HUES48 (cell line): ENCODE measurements around the gene GRID1.

Experiments
- H3K27ac ChIP-seq: one replicate; pipeline ENCODE4 v1.7.0; 2013; ENCODE audit warnings: low read depth, low read length, inconsistent platforms
- H3K27me3 ChIP-seq: 2 replicates; pipeline ENCODE4 v1.6.1; 2013; ENCODE audit warnings: mild to moderate bottlenecking, low read length; ENCODE audit not compliant: control insufficient read depth, insufficient read depth
- H3K36me3 ChIP-seq: 2 replicates; pipeline ENCODE4 v1.6.1; 2013; ENCODE audit warnings: low read length; ENCODE audit not compliant: control insufficient read depth, insufficient read depth
- H3K4me1 ChIP-seq: 2 replicates; pipeline ENCODE4 v1.6.1; 2013; ENCODE audit warnings: mild to moderate bottlenecking, low read length; ENCODE audit not compliant: control insufficient read depth, insufficient read depth
- H3K4me3 ChIP-seq: 2 replicates; pipeline ENCODE4 v1.5.1; 2013; ENCODE audit warnings: mild to moderate bottlenecking, low read depth, low read length
- H3K9ac ChIP-seq: 2 replicates; pipeline ENCODE4 v1.6.1; 2013; ENCODE audit warnings: mild to moderate bottlenecking, low read depth, low read length, moderate library complexity
- H3K9me3 ChIP-seq: 2 replicates; pipeline ENCODE4 v1.6.1; 2013; ENCODE audit warnings: low read length; ENCODE audit not compliant: control insufficient read depth, insufficient read depth

Gene GRID1

GRCh38 chr10:86070278-86070677 is 296.3 kb downstream of the GRID1 start:
- H3K9ac ChIP-seq = no peak overlapping the region
- no peak overlapping the region for H3K27ac ChIP-seq
- H3K4me3 ChIP-seq = no peak overlapping the region
- H3K27me3 ChIP-seq = no peaks in the 10 kb centered on the region
- H3K4me1 ChIP-seq = no peaks in the 10 kb centered on the region
- H3K36me3 ChIP-seq = no peaks in the 10 kb centered on the region
- H3K9me3 ChIP-seq = no peaks in the 10 kb centered on the region

GRCh38 chr10:86068231-86069054 is 298.2 kb downstream of the GRID1 start:
- Histone ChIP-seq H3K9ac (no peak overlapping the region), H3K27ac (no peak overlapping the region), H3K9me3 (no peaks in the 10 kb centered on the region), H3K36me3 (no peaks in the 10 kb centered on the region), H3K4me1 (no peaks in the 10 kb centered on the region), H3K4me3 (no peak overlapping the region), H3K27me3 (no peaks in the 10 kb centered on the region)

- Histone ChIP-seq H3K27me3 (no peaks in the 10 kb centered on the region), H3K4me1 (no peaks in the 10 kb centered on the region), H3K36me3 (no peaks in the 10 kb centered on the region), H3K9me3 (no peaks in the 10 kb centered on the region), H3K27ac (no peak overlapping the region), H3K9ac (no peak overlapping the region), H3K4me3 (no peak overlapping the region)
Measured at GRCh38 chr10:86067436-86068050, 299.1 kb downstream of the GRID1 start.

GRCh38 chr10:86066696-86067095 is 299.9 kb downstream of the GRID1 start:
- Histone ChIP-seq H3K4me1 (no peaks in the 10 kb centered on the region), H3K4me3 (no peak overlapping the region), H3K9me3 (no peaks in the 10 kb centered on the region), H3K27ac (no peak overlapping the region), H3K27me3 (no peaks in the 10 kb centered on the region), H3K9ac (no peak overlapping the region), H3K36me3 (no peaks in the 10 kb centered on the region)

GRCh38 chr10:86065711-86066251 is 300.8 kb downstream of the GRID1 start:
- no peak overlapping the region for H3K9ac ChIP-seq
- no peaks in the 10 kb centered on the region for H3K27me3 ChIP-seq
- no peaks in the 10 kb centered on the region for H3K9me3 ChIP-seq
- H3K4me3 ChIP-seq = no peak overlapping the region
- no peaks in the 10 kb centered on the region for H3K4me1 ChIP-seq
- H3K36me3 ChIP-seq = no peaks in the 10 kb centered on the region
- no peak overlapping the region for H3K27ac ChIP-seq

- no peaks in the 10 kb centered on the region for H3K27me3 ChIP-seq
Measured at GRCh38 chr10:86064931-86065662, 301.5 kb downstream of the GRID1 start.

GRCh38 chr10:86064219-86064618 is 302.4 kb downstream of the GRID1 start:
- Histone ChIP-seq H3K27me3 (no peaks in the 10 kb centered on the region), H3K36me3 (no peaks in the 10 kb centered on the region), H3K4me1 (no peaks in the 10 kb centered on the region), H3K27ac (no peak overlapping the region), H3K9ac (no peak overlapping the region), H3K4me3 (no peak overlapping the region), H3K9me3 (no peaks in the 10 kb centered on the region)

More at GRCh38 chr10:86064931-86065662, 301.5 kb downstream of the GRID1 start:
- Histone ChIP-seq H3K4me1 (no peaks in the 10 kb centered on the region), H3K9me3 (no peaks in the 10 kb centered on the region), H3K36me3 (no peaks in the 10 kb centered on the region), H3K9ac (no peak overlapping the region), H3K27ac (no peak overlapping the region), H3K4me3 (no peak overlapping the region)

GRCh38 chr10:86063341-86063740 is 303.3 kb downstream of the GRID1 start:
- Histone ChIP-seq H3K27ac (no peak overlapping the region), H3K9ac (no peak overlapping the region), H3K36me3 (no peaks in the 10 kb centered on the region), H3K27me3 (no peaks in the 10 kb centered on the region), H3K4me1 (no peaks in the 10 kb centered on the region), H3K4me3 (no peak overlapping the region), H3K9me3 (no peaks in the 10 kb centered on the region)

GRCh38 chr10:86062647-86063145 is 303.9 kb downstream of the GRID1 start:
- Histone ChIP-seq H3K9me3 (no peaks in the 10 kb centered on the region), H3K4me3 (no peak overlapping the region), H3K4me1 (no peaks in the 10 kb centered on the region), H3K27me3 (no peaks in the 10 kb centered on the region), H3K9ac (no peak overlapping the region), H3K27ac (no peak overlapping the region), H3K36me3 (no peaks in the 10 kb centered on the region)

- H3K4me1 ChIP-seq = no peaks in the 10 kb centered on the region
- no peak overlapping the region for H3K4me3 ChIP-seq
- H3K9ac ChIP-seq = no peak overlapping the region
- no peaks in the 10 kb centered on the region for H3K36me3 ChIP-seq
- H3K27me3 ChIP-seq = no peaks in the 10 kb centered on the region
- H3K9me3 ChIP-seq = no peaks in the 10 kb centered on the region
- no peak overlapping the region for H3K27ac ChIP-seq
Measured at GRCh38 chr10:86062198-86062550, 304.4 kb downstream of the GRID1 start.
